GM18508 (cell line): ENCODE results near the gene MTMR1.

Experiments
- ATAC-seq: cut with Tn5 transposase; IDR thresholded peaks from one replicate; pipeline ENCODE4 v1.9.1; 2021; ENCODE audit warnings: moderate number of reproducible peaks; ENCODE audit not compliant: insufficient read depth, unreplicated experiment

MTMR1 gene

GRCh38 chrX:150696331-150696730 lies 3.1 kb downstream of the MTMR1 start:
- no peak for ATAC-seq

GRCh38 chrX:150696866-150697265 lies 3.7 kb downstream of the MTMR1 start:
- ATAC-seq: no peak

GRCh38 chrX:150697641-150698040 lies 4.4 kb downstream of the MTMR1 start:
- ATAC-seq: no peak

- ATAC-seq: no peak
Observed at GRCh38 chrX:150698981-150699380, 5.8 kb downstream of the MTMR1 start.

- ATAC-seq: no peak
Observed at GRCh38 chrX:150700107-150700506, 6.9 kb downstream of the MTMR1 start.

GRCh38 chrX:150701377-150701776 lies 8.2 kb downstream of the MTMR1 start:
- ATAC-seq: no peak

- no peak for ATAC-seq
Observed at GRCh38 chrX:150702966-150703694, 9.9 kb downstream of the MTMR1 start.

GRCh38 chrX:150703695-150703974 lies 10.4 kb downstream of the MTMR1 start:
- ATAC-seq: no peak

- no peak for ATAC-seq
Observed at GRCh38 chrX:150704030-150704613, 10.9 kb downstream of the MTMR1 start.

GRCh38 chrX:150712619-150713018 lies 19.4 kb downstream of the MTMR1 start:
- ATAC-seq: no peak

- no peak for ATAC-seq
Observed at GRCh38 chrX:150715184-150715583, 22.0 kb downstream of the MTMR1 start.

GRCh38 chrX:150719621-150720020 lies 26.4 kb downstream of the MTMR1 start:
- ATAC-seq: no peak

GRCh38 chrX:150729956-150730355 lies 36.8 kb downstream of the MTMR1 start:
- ATAC-seq: no peak

- no peak for ATAC-seq
Observed at GRCh38 chrX:150730719-150731118, 37.5 kb downstream of the MTMR1 start.

GRCh38 chrX:150731795-150732194 lies 38.6 kb downstream of the MTMR1 start:
- ATAC-seq: no peak

- no peak for ATAC-seq
Observed at GRCh38 chrX:150736475-150736874, 43.3 kb downstream of the MTMR1 start.

GRCh38 chrX:150752124-150752523 lies 58.9 kb downstream of the MTMR1 start:
- no peak for ATAC-seq

- ATAC-seq: no peak
Observed at GRCh38 chrX:150753357-150753756, 60.2 kb downstream of the MTMR1 start.

GRCh38 chrX:150753968-150754367 lies 60.8 kb downstream of the MTMR1 start:
- no peak for ATAC-seq

- ATAC-seq: no peak
Observed at GRCh38 chrX:150757371-150757770, 64.2 kb downstream of the MTMR1 start.

- no peak for ATAC-seq
Observed at GRCh38 chrX:150759568-150760416, 66.6 kb downstream of the MTMR1 start.
